Left ventricle myocardium inferior (tissue), 1 donor: Measurements from ENCODE around the gene TRIP12. TPM values are rescaled to one million over a fixed set of nuclear protein-coding genes. Genes with fewer than 3 reads are reported as not detected.

Source experiments
- DNase-seq: peaks from one replicate; pipeline ENCODE4 v3.0.0-alpha.2; 2020
- H3K27ac ChIP-seq: fragments of 200-600 bp; replicated peaks from 2 replicates; pipeline ENCODE4 v1.8.0; 2021
- H3K27me3 ChIP-seq: fragments of 200-600 bp; 2 replicates; pipeline ENCODE4 v1.8.0; 2021; ENCODE audit warnings: low read depth
- H3K36me3 ChIP-seq: fragments of 200-600 bp; 2 replicates; pipeline ENCODE4 v1.8.0; 2021
- H3K4me1 ChIP-seq: fragments of 200-600 bp; 2 replicates; pipeline ENCODE4 v1.8.0; 2021
- H3K4me3 ChIP-seq: fragments of 200-600 bp; 2 replicates; pipeline ENCODE4 v1.8.0; 2021; ENCODE audit warnings: mild to moderate bottlenecking, moderate library complexity
- H3K9me3 ChIP-seq: fragments of 200-600 bp; replicated peaks from 2 replicates; pipeline ENCODE4 v1.8.0; 2021
- CTCF ChIP-seq: fragments of 200-600 bp; IDR thresholded peaks from 2 replicates; pipeline ENCODE4 v1.8.0; 2021; ENCODE audit warnings: antibody characterized with exemption, mild to moderate bottlenecking, borderline replicate concordance
- intact Hi-C: fragments of 100-400 bp; cut with micrococcal nuclease; formaldehyde crosslinking; loops from one replicate; pipeline ENCODE4 v1.11.0; 2022
- total RNA-seq: library from RNA; stranded (reverse); fragmentation: NEBNext Ultra II Directional; extraction: Animal tissue kit (Norgen Biotek cat#: 25700); gene quantifications from one replicate; pipeline ENCODE4 v1.2.1, GENCODE V29; 2021
- donor health status: DM: no; HTN: yes; CAD: no; lungs with severe emphysema.

Gene TRIP12
- total RNA-seq, 1 donor from 2014 or later = 194 TPM

- no peaks in the 10 kb centered on the region for H3K4me1 ChIP-seq
- intact Hi-C loops = no loop called here
- TF ChIP-seq CTCF = peak; percentile 7
- no peaks in the 10 kb centered on the region for H3K27me3 ChIP-seq
- H3K4me3 ChIP-seq = no peak overlapping the region
- H3K36me3 ChIP-seq = peaks cover 84% of the 10 kb centered on the region
- H3K27ac ChIP-seq = no peak overlapping the region
- H3K9me3 ChIP-seq = no peaks in the 10 kb centered on the region
- no peak for DNase-seq
These were observed 96.3 kb downstream of the TRIP12 start for GRCh38 chr2:229825476-229825875.

DNA sequence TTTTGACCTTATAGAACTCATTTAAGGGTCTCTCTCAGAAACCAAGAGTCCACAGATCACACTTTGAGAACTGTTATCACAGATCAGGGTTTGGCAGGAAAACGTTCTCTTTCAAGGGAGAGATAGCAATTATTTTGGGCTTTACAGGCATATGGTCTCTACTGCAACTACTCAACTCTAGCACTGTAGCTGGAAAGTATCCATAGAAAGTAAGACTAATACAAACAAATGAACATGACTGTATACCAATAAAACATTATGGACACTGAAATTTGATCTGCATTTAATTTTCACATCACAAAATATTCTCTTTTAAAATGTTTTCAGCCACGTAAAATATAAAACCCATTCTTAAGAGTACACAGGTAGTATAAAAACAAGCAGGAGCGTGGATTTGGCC, 100.5 kb downstream of the TRIP12 start:
- no peak for TF ChIP-seq CTCF
- DNase-seq = no peak
- Histone ChIP-seq H3K9me3 (no peaks in the 10 kb centered on the region), H3K4me1 (peaks cover 10% of the 10 kb centered on the region), H3K27ac (no peak overlapping the region), H3K27me3 (no peaks in the 10 kb centered on the region), H3K4me3 (no peak overlapping the region), H3K36me3 (peaks cover 73% of the 10 kb centered on the region)
- intact Hi-C loops = no loop called here

DNA sequence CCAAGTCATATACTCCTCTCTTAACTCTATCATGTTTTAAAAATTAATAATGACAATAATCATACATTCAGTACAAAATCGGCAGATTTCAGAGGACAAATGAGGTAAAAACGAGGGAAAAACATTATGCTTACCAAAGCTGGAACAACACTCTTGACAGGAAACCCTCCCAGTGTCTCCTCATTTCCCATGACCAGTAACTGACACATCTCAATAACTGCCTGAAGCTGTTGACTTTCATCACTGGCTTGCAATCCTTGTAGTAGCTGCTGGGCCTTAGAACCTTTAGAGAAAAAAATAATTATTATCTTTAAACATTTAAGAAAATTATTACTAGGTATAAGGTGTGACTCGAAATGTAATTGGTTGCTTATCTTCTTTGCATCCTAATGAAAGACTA, 103.6 kb downstream of the TRIP12 start:
- Histone ChIP-seq H3K4me1 (peaks cover 10% of the 10 kb centered on the region), H3K4me3 (no peak overlapping the region), H3K36me3 (peaks cover 75% of the 10 kb centered on the region), H3K27ac (no peak overlapping the region), H3K9me3 (no peaks in the 10 kb centered on the region), H3K27me3 (no peaks in the 10 kb centered on the region)
- no peak for DNase-seq
- no peak for TF ChIP-seq CTCF
- intact Hi-C loops = no loop called here

DNA sequence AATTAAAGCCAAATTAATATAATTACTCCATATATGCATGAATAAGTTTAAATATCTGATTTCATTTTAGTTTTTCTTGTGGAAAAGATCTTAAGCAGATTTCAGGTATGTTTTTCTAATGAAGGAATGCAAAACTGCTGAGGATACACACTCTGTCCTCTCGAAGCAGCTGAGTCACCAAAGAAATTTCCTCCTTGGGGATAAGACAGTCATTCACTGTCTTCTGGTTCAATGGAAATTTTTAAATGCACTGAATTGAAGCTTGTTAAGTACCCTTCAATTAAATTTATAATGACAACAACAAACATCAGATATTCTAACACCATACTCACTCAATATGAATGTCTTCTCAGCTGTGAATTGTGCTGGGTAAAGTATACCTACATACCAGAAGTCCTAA, 106.0 kb downstream of the TRIP12 start:
- peaks cover 81% of the 10 kb centered on the region for H3K36me3 ChIP-seq
- DNase-seq = no peak

DNA sequence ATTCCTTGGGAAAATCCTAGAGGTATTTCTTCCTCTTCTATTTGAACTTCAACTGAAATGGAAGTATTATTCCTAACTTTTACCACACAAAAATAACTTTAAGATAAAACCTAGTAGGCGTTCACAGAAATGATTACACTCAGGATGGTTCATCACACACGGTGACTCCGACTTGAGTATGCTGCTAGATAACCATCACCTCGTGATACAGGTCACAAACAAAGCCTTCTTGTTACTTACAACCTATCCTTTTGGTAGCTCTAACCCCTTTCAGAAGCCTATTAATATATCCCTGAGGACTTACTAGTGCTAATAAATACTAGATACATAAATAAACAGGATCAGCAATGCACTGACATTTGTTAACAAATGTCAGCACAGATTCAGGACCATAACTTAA, 106.5 kb downstream of the TRIP12 start:
- H3K27ac ChIP-seq = no peak overlapping the region
- intact Hi-C loops = no loop called here
- peaks cover 86% of the 10 kb centered on the region for H3K36me3 ChIP-seq
- peaks cover 10% of the 10 kb centered on the region for H3K4me1 ChIP-seq
- H3K27me3 ChIP-seq = no peaks in the 10 kb centered on the region
- H3K9me3 ChIP-seq = no peaks in the 10 kb centered on the region
- DNase-seq = no peak
- TF ChIP-seq CTCF = no peak
- no peak overlapping the region for H3K4me3 ChIP-seq

More for the DNA sequence above, 106.0 kb downstream of the TRIP12 start:
- no peak overlapping the region for H3K4me3 ChIP-seq
- no peaks in the 10 kb centered on the region for H3K9me3 ChIP-seq
- H3K27me3 ChIP-seq = no peaks in the 10 kb centered on the region
- TF ChIP-seq CTCF = no peak
- H3K27ac ChIP-seq = no peak overlapping the region
- peaks cover 10% of the 10 kb centered on the region for H3K4me1 ChIP-seq
- intact Hi-C loops = no loop called here

DNA sequence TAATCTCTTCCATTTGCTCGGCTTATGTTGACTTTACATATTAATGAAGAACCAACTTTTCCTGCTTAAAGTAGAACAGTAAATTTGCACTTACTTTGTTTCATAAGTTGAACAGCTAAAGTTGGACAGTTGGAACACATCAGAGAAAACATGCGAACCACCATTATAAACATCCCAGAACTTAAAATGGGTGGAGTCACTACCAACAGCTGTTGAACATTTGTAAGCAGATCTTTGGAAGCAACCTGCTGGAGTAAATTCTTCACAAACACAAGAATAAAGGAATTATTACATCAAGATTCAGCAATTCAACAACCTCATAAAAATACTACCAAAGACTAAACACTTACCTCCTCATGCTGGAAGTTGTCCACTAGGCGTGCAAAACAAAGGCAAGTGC, 111.0 kb downstream of the TRIP12 start:
- intact Hi-C loops = no loop called here
- no peak for TF ChIP-seq CTCF
- no peak for DNase-seq
- Histone ChIP-seq H3K4me3 (no peak overlapping the region), H3K9me3 (no peaks in the 10 kb centered on the region), H3K27me3 (no peaks in the 10 kb centered on the region), H3K36me3 (peaks cover 97% of the 10 kb centered on the region), H3K4me1 (no peaks in the 10 kb centered on the region), H3K27ac (no peak overlapping the region)
